Gastroesophageal sphincter (tissue), 4 donors: ENCODE data around the gene IL34. TPM values are rescaled to one million over a fixed set of nuclear protein-coding genes. Genes with fewer than 3 reads are reported as not detected.

Experiments
- ATAC-seq: fragments of 150-250 bp; one replicate; pipeline ENCODE4 v1.9.1; 2016; ENCODE audit warnings: mild to moderate bottlenecking, moderate library complexity
- H3K27ac ChIP-seq, 4 donors: fragments of 200-600 bp; sonication (generic) in 3 of 4; 1 replicate in 3 of 4; 2 replicates in 1 of 4; pipeline ENCODE4 v1.5.1; 2016 to 2019
- H3K27me3 ChIP-seq: fragments of 200-600 bp; sonication (generic); one replicate; pipeline ENCODE4 v1.5.1; 2019
- H3K36me3 ChIP-seq, 2 donors: fragments of 200-600 bp; sonication (generic); one replicate each; pipeline ENCODE4 v1.5.1; 2019; ENCODE audit warnings: control low read depth in 1 of 2
- H3K4me1 ChIP-seq, 3 donors: fragments of 200-600 bp; sonication (generic); 1 replicate in 2 of 3; 2 replicates in 1 of 3; pipeline ENCODE4 v1.5.1; 2016 to 2019; ENCODE audit warnings: control low read depth in 2 of 3
- H3K4me3 ChIP-seq, 2 donors: fragments of 200-600 bp; sonication (generic); one replicate each; pipeline ENCODE4 v1.5.1; 2019; ENCODE audit warnings: mild to moderate bottlenecking in 1 of 2, moderate library complexity in 1 of 2
- H3K9me3 ChIP-seq, 3 donors: fragments of 200-600 bp; sonication (generic); one replicate each; pipeline ENCODE4 v1.5.1; 2017 to 2019; ENCODE audit warnings: control low read depth in 2 of 3
- EP300 ChIP-seq: sonication (generic); formaldehyde crosslinking; IDR thresholded peaks from one replicate; pipeline ENCODE4 v1.6.1; 2017; ENCODE audit warnings: antibody characterized with exemption, mild to moderate bottlenecking
- POLR2A ChIP-seq, 2 donors: fragments of 450-650 bp; IDR thresholded peaks; one replicate each; pipeline ENCODE4 v1.6.1; 2017; ENCODE audit warnings: antibody characterized with exemption in 2 of 2, mild to moderate bottlenecking in 2 of 2, moderate library complexity in 1 of 2
- POLR2AphosphoS5 ChIP-seq: sonication (generic); formaldehyde crosslinking; IDR thresholded peaks from one replicate; pipeline ENCODE4 v1.6.1; 2017; ENCODE audit warnings: antibody characterized with exemption
- WGBS, 2 donors: methylation state at CpG; one replicate each; pipeline ENCODE4 v1.1.5; 2018; ENCODE audit warnings: low coverage in 1 of 2; 5-methylcytosine and 5-hydroxymethylcytosine counted together
- total RNA-seq, 4 donors: library from RNA; depleted of rRNA; stranded (reverse); fragments of >200 nt; gene quantifications; one replicate each; pipeline ENCODE4 v1.1.0, GENCODE V29; 2016
- TF ChIP-seq, protein P1 (sequence below), 4 experiments: fragments of 200-600 bp in 2 of 4; fragments of 450-650 bp in 2 of 4; sonication (generic) in 1 of 4; IDR thresholded peaks; one replicate each; pipeline ENCODE4 v1.5.1; 2017 to 2019; ENCODE audit warnings: antibody characterized with exemption in 4 of 4, mild to moderate bottlenecking in 2 of 4, moderate library complexity in 2 of 4

The IL34 gene
- total RNA-seq, 4 donors from 2014 or later = 1.6 to 4.1 (median 2.8) TPM

DNA sequence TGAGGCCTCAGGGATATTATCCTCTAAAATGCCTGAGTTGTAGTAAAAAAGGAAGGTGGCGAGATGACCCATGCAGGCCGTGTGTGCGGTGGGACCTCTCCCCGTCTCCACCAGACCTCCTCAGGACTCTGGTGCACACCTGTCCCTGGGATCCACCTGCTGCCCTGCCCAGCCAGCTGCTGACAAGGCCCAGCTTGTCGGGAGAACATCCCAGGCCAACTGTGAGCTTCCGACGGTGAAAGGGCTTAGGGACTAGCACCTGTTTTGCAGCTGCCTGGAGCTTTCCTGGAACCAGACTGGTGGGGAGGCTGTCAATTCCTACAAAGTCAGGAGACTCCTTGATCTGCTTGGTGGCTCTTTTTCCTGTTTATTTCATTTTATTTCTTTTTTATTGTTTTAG, 11.6 kb downstream of the IL34 start:
- H3K4me1 ChIP-seq = peaks cover 0 to 36% (median 0%) of the 10 kb centered on the region in 3 donors
- TF ChIP-seq POLR2A (IDR thresholded peaks at IDR 0.05) = no peak
- no peak for TF ChIP-seq EP300
- TF ChIP-seq, protein P1, sequence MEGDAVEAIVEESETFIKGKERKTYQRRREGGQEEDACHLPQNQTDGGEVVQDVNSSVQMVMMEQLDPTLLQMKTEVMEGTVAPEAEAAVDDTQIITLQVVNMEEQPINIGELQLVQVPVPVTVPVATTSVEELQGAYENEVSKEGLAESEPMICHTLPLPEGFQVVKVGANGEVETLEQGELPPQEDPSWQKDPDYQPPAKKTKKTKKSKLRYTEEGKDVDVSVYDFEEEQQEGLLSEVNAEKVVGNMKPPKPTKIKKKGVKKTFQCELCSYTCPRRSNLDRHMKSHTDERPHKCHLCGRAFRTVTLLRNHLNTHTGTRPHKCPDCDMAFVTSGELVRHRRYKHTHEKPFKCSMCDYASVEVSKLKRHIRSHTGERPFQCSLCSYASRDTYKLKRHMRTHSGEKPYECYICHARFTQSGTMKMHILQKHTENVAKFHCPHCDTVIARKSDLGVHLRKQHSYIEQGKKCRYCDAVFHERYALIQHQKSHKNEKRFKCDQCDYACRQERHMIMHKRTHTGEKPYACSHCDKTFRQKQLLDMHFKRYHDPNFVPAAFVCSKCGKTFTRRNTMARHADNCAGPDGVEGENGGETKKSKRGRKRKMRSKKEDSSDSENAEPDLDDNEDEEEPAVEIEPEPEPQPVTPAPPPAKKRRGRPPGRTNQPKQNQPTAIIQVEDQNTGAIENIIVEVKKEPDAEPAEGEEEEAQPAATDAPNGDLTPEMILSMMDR (IDR thresholded peaks at IDR 0.05) = no peak
- TF ChIP-seq POLR2AphosphoS5 = no peak
- 78 to 96% methylated on average over 3 to 6 of the region's 7 CpGs for WGBS, 2 donors
- H3K27me3 ChIP-seq = no peaks in the 10 kb centered on the region
- H3K36me3 ChIP-seq = peaks cover 0 to 3% of the 10 kb centered on the region in 2 donors
- no peak for ATAC-seq
- no peaks in the 10 kb centered on the region for H3K9me3 ChIP-seq
- no peak overlapping the region for H3K4me3 ChIP-seq
- H3K27ac ChIP-seq = no peak overlapping the region

DNA sequence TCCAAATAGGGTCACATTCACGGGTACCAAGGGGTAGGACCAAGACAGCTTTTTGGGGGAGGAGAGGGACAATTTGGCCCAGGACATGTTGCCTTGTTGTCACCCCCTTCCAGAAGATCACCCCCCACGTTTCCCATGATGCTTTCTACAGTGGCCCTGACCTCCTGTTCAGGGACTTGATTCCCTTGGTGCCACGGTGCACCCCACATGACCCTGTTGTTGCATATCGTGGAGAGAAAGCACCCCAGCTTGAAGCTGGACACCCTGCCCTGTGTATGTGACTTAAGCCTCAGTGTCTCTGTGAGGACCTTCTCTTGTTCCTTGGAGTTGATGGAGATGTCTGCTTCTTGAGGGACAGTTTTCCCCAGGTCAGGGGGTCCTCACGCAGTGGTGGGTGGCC, 12.6 kb downstream of the IL34 start:
- Histone ChIP-seq H3K4me3 (no peak overlapping the region), H3K4me1 (peaks cover 0 to 42% (median 0%) of the 10 kb centered on the region in 3 donors), H3K36me3 (peaks cover 0 to 13% of the 10 kb centered on the region in 2 donors), H3K9me3 (no peaks in the 10 kb centered on the region), H3K27me3 (no peaks in the 10 kb centered on the region), H3K27ac (no peak overlapping the region)
- no peak for ATAC-seq
- TF ChIP-seq, protein P1 (IDR thresholded peaks at IDR 0.05) = no peak
- TF ChIP-seq POLR2A (IDR thresholded peaks at IDR 0.05) = no peak
- TF ChIP-seq POLR2AphosphoS5 = no peak
- TF ChIP-seq EP300 = no peak
- 57% methylated on average over 1 of the region's 5 CpGs; no CpG with 5 or more reads in 1 of the 2 donors for WGBS, 2 donors

DNA sequence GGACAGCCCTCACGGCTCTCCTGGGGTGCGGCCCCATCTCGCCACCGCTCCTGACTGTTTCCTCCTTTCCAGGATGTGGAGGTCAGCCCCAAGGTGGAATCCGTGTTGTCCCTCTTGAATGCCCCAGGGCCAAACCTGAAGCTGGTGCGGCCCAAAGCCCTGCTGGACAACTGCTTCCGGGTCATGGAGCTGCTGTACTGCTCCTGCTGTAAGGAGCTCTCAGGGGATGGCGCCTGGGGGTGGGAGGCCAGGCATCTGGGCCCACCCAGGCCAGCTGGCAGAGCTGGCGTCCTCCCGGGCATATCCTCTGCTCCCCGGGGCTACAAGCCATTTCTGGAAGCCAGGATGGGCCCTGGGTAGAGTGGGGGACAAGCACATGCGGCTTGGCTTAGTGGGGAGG, 13.2 kb downstream of the IL34 start:
- TF ChIP-seq POLR2A (IDR thresholded peaks at IDR 0.05) = no peak
- TF ChIP-seq, protein P1 (IDR thresholded peaks at IDR 0.05) = no peak
- TF ChIP-seq EP300 = no peak
- TF ChIP-seq POLR2AphosphoS5 = no peak
- H3K4me1 ChIP-seq = peaks cover 0 to 36% (median 0%) of the 10 kb centered on the region in 3 donors
- H3K9me3 ChIP-seq = no peaks in the 10 kb centered on the region
- peaks cover 0 to 19% of the 10 kb centered on the region in 2 donors for H3K36me3 ChIP-seq
- ATAC-seq = no peak
- no CpG with 5 or more reads among the region's 12 CpGs for WGBS, 2 donors
- H3K27me3 ChIP-seq = no peaks in the 10 kb centered on the region
- no peak overlapping the region for H3K4me3 ChIP-seq
- no peak overlapping the region for H3K27ac ChIP-seq

DNA sequence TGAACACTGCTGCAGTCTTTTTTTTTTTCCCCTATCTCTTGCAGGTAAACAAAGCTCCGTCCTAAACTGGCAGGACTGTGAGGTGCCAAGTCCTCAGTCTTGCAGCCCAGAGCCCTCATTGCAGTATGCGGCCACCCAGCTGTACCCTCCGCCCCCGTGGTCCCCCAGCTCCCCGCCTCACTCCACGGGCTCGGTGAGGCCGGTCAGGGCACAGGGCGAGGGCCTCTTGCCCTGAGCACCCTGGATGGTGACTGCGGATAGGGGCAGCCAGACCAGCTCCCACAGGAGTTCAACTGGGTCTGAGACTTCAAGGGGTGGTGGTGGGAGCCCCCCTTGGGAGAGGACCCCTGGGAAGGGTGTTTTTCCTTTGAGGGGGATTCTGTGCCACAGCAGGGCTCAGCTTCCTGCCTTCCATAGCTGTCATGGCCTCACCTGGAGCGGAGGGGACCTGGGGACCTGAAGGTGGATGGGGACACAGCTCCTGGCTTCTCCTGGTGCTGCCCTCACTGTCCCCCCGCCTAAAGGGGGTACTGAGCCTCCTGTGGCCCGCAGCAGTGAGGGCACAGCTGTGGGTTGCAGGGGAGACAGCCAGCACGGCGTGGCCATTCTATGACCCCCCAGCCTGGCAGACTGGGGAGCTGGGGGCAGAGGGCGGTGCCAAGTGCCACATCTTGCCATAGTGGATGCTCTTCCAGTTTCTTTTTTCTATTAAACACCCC, 13.8 kb downstream of the IL34 start:
- Histone ChIP-seq H3K27ac (peak overlapping the region in 1 of 4 donors; percentile 70), H3K4me3 (no peak overlapping the region), H3K4me1 (peaks cover 0 to 36% (median 0%) of the 10 kb centered on the region in 3 donors), H3K36me3 (peaks cover 0 to 25% of the 10 kb centered on the region in 2 donors), H3K9me3 (no peaks in the 10 kb centered on the region), H3K27me3 (no peaks in the 10 kb centered on the region)
- TF ChIP-seq, protein P1 (IDR thresholded peaks at IDR 0.05) = no peak
- TF ChIP-seq POLR2AphosphoS5 = no peak
- no peak for TF ChIP-seq EP300
- no peak for TF ChIP-seq POLR2A (IDR thresholded peaks at IDR 0.05)
- WGBS, 2 donors = 20% methylated on average over 1 of the region's 16 CpGs; no CpG with 5 or more reads in 1 of the 2 donors
- no peak for ATAC-seq
